H1 (cell line): ENCODE data around the gene SLC6A8. TPM values are rescaled to one million over a fixed set of nuclear protein-coding genes. Genes with fewer than 3 reads are reported as not detected.
A peak's percentile ranks its signal among the peaks of the same experiment; 100 is the strongest.

Experiments
- CTCF ChIA-PET: fragments of 300-600 bp; sonication (Branson Sonifier 250); formaldehyde crosslinking; loops from one replicate; lab custom pipeline; 2021; ENCODE audit not compliant: partially characterized antibody; lab: Charles Lee
- POLR2A ChIA-PET: fragments of 300-600 bp; sonication (Branson Sonifier 250); formaldehyde crosslinking; loops from one replicate; lab custom pipeline; 2021; ENCODE audit warnings: inconsistent platforms; ENCODE audit not compliant: partially characterized antibody; lab: Charles Lee
- DNase-seq, 2 experiments: peaks; one replicate each; pipeline versions ENCODE4 v3.0.0 to v3.0.0-alpha.2; 2010 to 2022; ENCODE audit warnings: low spot score in 2 of 2, low read depth in 1 of 2, mixed read lengths in 1 of 2
- FAIRE-seq: peaks from 2 replicates; lab custom pipeline; 2011; peaks lifted over from hg19 to GRCh38; lab: Jason Lieb, UNC
- H2AFZ ChIP-seq: 2 replicates; pipeline ENCODE4 v1.8.1; 2012; ENCODE audit warnings: low read length, inconsistent platforms
- H2AK5ac ChIP-seq: 2 replicates; pipeline ENCODE4 v1.6.1; 2013; ENCODE audit warnings: low read depth, low read length
- H2BK120ac ChIP-seq: replicated peaks from 2 replicates; pipeline ENCODE3; 2013; ENCODE audit warnings: low read depth, low read length, inconsistent platforms
- H2BK12ac ChIP-seq: 2 replicates; pipeline ENCODE4 v1.6.1; 2013; ENCODE audit warnings: low read depth, low read length
- H2BK15ac ChIP-seq: 2 replicates; pipeline ENCODE4 v1.6.1; 2013; ENCODE audit warnings: low read length
- H2BK20ac ChIP-seq: 2 replicates; pipeline ENCODE4 v1.6.1; 2013; ENCODE audit warnings: low read length
- H2BK5ac ChIP-seq: 2 replicates; pipeline ENCODE4 v1.6.1; 2013; ENCODE audit warnings: low read depth, low read length
- H3K14ac ChIP-seq: 2 replicates; pipeline ENCODE4 v1.6.1; 2013; ENCODE audit warnings: inconsistent platforms; ENCODE audit not compliant: insufficient read length
- H3K18ac ChIP-seq: 2 replicates; pipeline ENCODE4 v1.6.1; 2013; ENCODE audit warnings: low read length; ENCODE audit errors: extremely low read depth
- H3K23ac ChIP-seq: 2 replicates; pipeline ENCODE4 v1.6.1; 2013; ENCODE audit warnings: inconsistent platforms; ENCODE audit not compliant: insufficient read length
- H3K23me2 ChIP-seq: 2 replicates; pipeline ENCODE4 v1.6.1; 2013; ENCODE audit warnings: low read depth, low read length
- H3K27ac ChIP-seq: 2 replicates; pipeline ENCODE4 v1.6.1; 2011; ENCODE audit warnings: low read depth, low read length, inconsistent platforms
- H3K27me3 ChIP-seq, 4 experiments: replicated peaks in 1 of 4; 1 replicate in 1 of 4; 2 replicates in 3 of 4; pipeline versions ENCODE4 v1.6.1 to v1.8.1; 2011 to 2013; ENCODE audit warnings: low read length in 3 of 4, mild to moderate bottlenecking in 3 of 4, inconsistent platforms in 2 of 4, mixed read lengths in 2 of 4, moderate library complexity in 1 of 4; ENCODE audit not compliant: control insufficient read depth in 3 of 4, insufficient read depth in 3 of 4; ENCODE audit errors: extremely low read depth in 1 of 4
- H3K36me3 ChIP-seq, 4 experiments: 2 replicates each; pipeline versions ENCODE4 v1.6.1 to v1.8.1; 2011 to 2013; ENCODE audit warnings: mild to moderate bottlenecking in 4 of 4, low read length in 3 of 4, moderate library complexity in 2 of 4, control low read depth in 1 of 4, inconsistent platforms in 1 of 4; ENCODE audit not compliant: insufficient read depth in 4 of 4, control insufficient read depth in 2 of 4
- H3K4ac ChIP-seq: replicated peaks from 2 replicates; pipeline ENCODE3; 2013; ENCODE audit warnings: low read length, low read depth, mixed read lengths, inconsistent platforms; ENCODE audit not compliant: insufficient read length
- H3K4me1 ChIP-seq, 4 experiments: replicated peaks in 1 of 4; 1 replicate in 1 of 4; 2 replicates in 3 of 4; pipeline versions ENCODE4 v1.6.1 to v1.8.1; 2011 to 2013; ENCODE audit warnings: low read length in 3 of 4, inconsistent platforms in 2 of 4, mixed read lengths in 1 of 4; ENCODE audit not compliant: insufficient read depth in 4 of 4, control insufficient read depth in 3 of 4
- H3K4me2 ChIP-seq, 2 experiments: 2 replicates each; pipeline versions ENCODE4 v1.6.1 to v1.8.1; 2011 to 2013; ENCODE audit warnings: low read depth in 2 of 2, low read length in 2 of 2, control low read depth in 1 of 2, inconsistent platforms in 1 of 2, mild to moderate bottlenecking in 1 of 2; ENCODE audit not compliant: insufficient read depth in 1 of 2
- H3K4me3 ChIP-seq, 4 experiments: fragments of 200-600, 300-600 bp in 1 of 4; sonication (generic), shearing (Covaris generic), sonication (Bioruptor Twin) in 1 of 4; 2 replicates each; pipeline versions ENCODE4 v1.5.1 to v1.8.1; 2011 to 2016; ENCODE audit warnings: low read length in 4 of 4, low read depth in 3 of 4, control low read depth in 2 of 4, inconsistent platforms in 2 of 4, mild to moderate bottlenecking in 2 of 4, mixed read lengths in 1 of 4, moderate library complexity in 1 of 4; ENCODE audit not compliant: insufficient read depth in 2 of 4; ENCODE audit errors: extremely low read depth in 1 of 4
- H3K56ac ChIP-seq: replicated peaks from 2 replicates; pipeline ENCODE3; 2013; ENCODE audit warnings: low read depth, mild to moderate bottlenecking, mixed read lengths, low read length, inconsistent platforms; ENCODE audit not compliant: insufficient read length
- H3K79me1 ChIP-seq: 2 replicates; pipeline ENCODE4 v1.6.1; 2013; ENCODE audit warnings: low read depth, low read length, control low read depth
- H3K79me2 ChIP-seq, 2 experiments: 2 replicates each; pipeline versions ENCODE4 v1.6.1 to v1.8.1; 2012 to 2013; ENCODE audit warnings: low read length in 2 of 2, mild to moderate bottlenecking in 2 of 2, inconsistent platforms in 1 of 2; ENCODE audit not compliant: insufficient read depth in 2 of 2, control insufficient read depth in 1 of 2
- H3K9ac ChIP-seq, 4 experiments: replicated peaks in 1 of 4; 1 replicate in 1 of 4; 2 replicates in 3 of 4; pipeline versions ENCODE4 v1.6.1 to v1.8.1; 2011 to 2013; ENCODE audit warnings: low read depth in 3 of 4, low read length in 3 of 4, control low read depth in 2 of 4, mild to moderate bottlenecking in 2 of 4, moderate library complexity in 2 of 4, inconsistent platforms in 1 of 4; ENCODE audit errors: extremely low read depth in 1 of 4
- H3K9me3 ChIP-seq, 2 experiments: 2 replicates each; pipeline versions ENCODE4 v1.6.1 to v1.8.1; 2012 to 2013; ENCODE audit warnings: mild to moderate bottlenecking in 2 of 2, moderate library complexity in 2 of 2, control low read depth in 1 of 2, inconsistent platforms in 1 of 2, low read depth in 1 of 2, low read length in 1 of 2, mixed read lengths in 1 of 2; ENCODE audit not compliant: insufficient read depth in 2 of 2
- H4K20me1 ChIP-seq, 2 experiments: replicated peaks in 1 of 2; 2 replicates each; pipeline versions ENCODE3 to v1.8.1; 2011 to 2013; ENCODE audit warnings: inconsistent platforms in 2 of 2, low read length in 2 of 2, mild to moderate bottlenecking in 1 of 2; ENCODE audit not compliant: insufficient read depth in 2 of 2, control insufficient read depth in 1 of 2
- H4K5ac ChIP-seq: 2 replicates; pipeline ENCODE4 v1.6.1; 2013; ENCODE audit warnings: low read length, low read depth, mixed read lengths, inconsistent platforms; ENCODE audit not compliant: insufficient read length
- H4K8ac ChIP-seq: 2 replicates; pipeline ENCODE4 v1.8.0; 2013; ENCODE audit warnings: mild to moderate bottlenecking, moderate library complexity, low read length, inconsistent platforms; ENCODE audit not compliant: insufficient read depth; ENCODE audit errors: extremely low read depth
- H4K91ac ChIP-seq: replicated peaks from 2 replicates; pipeline ENCODE3; 2013; ENCODE audit warnings: low read length, mixed read lengths, inconsistent platforms; ENCODE audit not compliant: insufficient read length
- ASH2L ChIP-seq: fragments of 200-600, 300-600 bp; sonication (generic); IDR thresholded peaks from one replicate; pipeline ENCODE4 v1.7.1; 2017; ENCODE audit warnings: low read length
- RAD21 ChIP-seq, 2 experiments: IDR thresholded peaks in 1 of 2; conservative IDR thresholded peaks in 1 of 2; 2 replicates each; pipeline ENCODE4 v1.6.1; 2011; ENCODE audit warnings: low read depth in 2 of 2, low read length in 2 of 2, improper control_type of control experiment in 1 of 2, inconsistent platforms in 1 of 2, mild to moderate bottlenecking in 1 of 2, moderate library complexity in 1 of 2
- YY1 ChIP-seq: IDR thresholded peaks from 2 replicates; pipeline ENCODE4 v1.6.1; 2011; ENCODE audit warnings: low read depth, mild to moderate bottlenecking, low read length
- WGBS, 2 experiments: shearing (Covaris generic) in 1 of 2; methylation state at CpG; one replicate each; pipeline versions ENCODE4 v1.1.6 to v1.1.7; 2013 to 2015; ENCODE audit warnings: low lambda C conversion rate in 2 of 2, mixed read lengths in 2 of 2, inconsistent platforms in 1 of 2, low coverage in 1 of 2, missing lambda C conversion rate in 1 of 2; ENCODE audit not compliant: insufficient replicate concordance in 2 of 2, insufficient coverage in 1 of 2, insufficient read length in 1 of 2; ENCODE audit errors: extremely low coverage in 1 of 2, missing lambda C conversion rate in 1 of 2; 5-methylcytosine and 5-hydroxymethylcytosine counted together
- polyA plus RNA-seq, 7 experiments: library from polyadenylated mRNA; depleted of rRNA in 3 of 7; stranded (reverse) in 5 of 7; unstranded in 2 of 7; fragments of >200 nt in 5 of 7; fragments of 200-250 nt in 2 of 7; gene quantifications; 1 replicate in 5 of 7; 2 replicates in 1 of 7; 4 replicates in 1 of 7; pipeline versions ENCODE4 v1.2.1 to v1.2.3, GENCODE V29; 2011 to 2013; ENCODE audit warnings: missing spikeins in 2 of 7, mixed read lengths in 2 of 7
- total RNA-seq: library from RNA; stranded (reverse); fragmentation: NEBNext Ultra II Directional; extraction: Animal tissue kit (Norgen Biotek cat#: 25700); gene quantifications from 2 replicates; pipeline ENCODE4 v1.2.1, GENCODE V29; 2021
- TF ChIP-seq, protein P1 (sequence below), 3 experiments: IDR thresholded peaks; 1 replicate in 2 of 3; 2 replicates in 1 of 3; pipeline versions ENCODE4 v1.5.1 to v1.6.1; 2011; ENCODE audit warnings: low read length in 3 of 3, mild to moderate bottlenecking in 3 of 3, inconsistent platforms in 2 of 3, low read depth in 1 of 3, moderate library complexity in 1 of 3; ENCODE audit not compliant: insufficient read depth in 1 of 3; ENCODE audit errors: control extremely low read depth in 1 of 3

SLC6A8 gene
- total and polyA plus RNA-seq, 2 of the 8 experiments (the other 6 are each of a cell fraction or from before 2014, with no cell fraction given): 87.7 to 94.7 TPM

- H4K20me1 ChIP-seq: no peaks in the 10 kb centered on the region
- H3K14ac ChIP-seq: no peak overlapping the region
- no peak overlapping the region for H2BK15ac ChIP-seq
- ChIA-PET POLR2A (no interaction called here), CTCF (interaction anchor here (0.6 to 28.7 kb wide), 15 partner anchors 17 to 194 kb away, joined by 3 to 408 read pairs (median 4); partner anchors contain the start of gene DUSP9)
- no peak overlapping the region for H4K8ac ChIP-seq
- H2BK120ac ChIP-seq: no peak overlapping the region
- H3K36me3 ChIP-seq: no peaks in the 10 kb centered on the region
- H3K79me2 ChIP-seq: no peaks in the 10 kb centered on the region
- H3K23ac ChIP-seq: no peak overlapping the region
- H3K4me1 ChIP-seq: no peaks in the 10 kb centered on the region
- FAIRE-seq: no peak
- H2AK5ac ChIP-seq: no peak overlapping the region
- no peak overlapping the region for H3K18ac ChIP-seq
- H2BK5ac ChIP-seq: no peak overlapping the region
- H2BK20ac ChIP-seq: no peak overlapping the region
- H2BK12ac ChIP-seq: no peak overlapping the region
- H4K91ac ChIP-seq: no peak overlapping the region
- no peak overlapping the region for H3K9ac ChIP-seq
- no peaks in the 10 kb centered on the region for H3K9me3 ChIP-seq
- TF ChIP-seq ASH2L (no peak), RAD21 (IDR thresholded peaks at IDR 0.05 in 1 of 2, conservative IDR thresholded peaks at IDR 0.05 in 1 of 2; ENCODE audit: low read depth in 2 of 2, low read length in 2 of 2) (peak in 1 of 2 experiments; percentile 43; a peak in 3 of 4 replicates), YY1 (0 out of 2 replicates have a peak, but pooled peaks have one; percentile 4)
- TF ChIP-seq, protein P1, sequence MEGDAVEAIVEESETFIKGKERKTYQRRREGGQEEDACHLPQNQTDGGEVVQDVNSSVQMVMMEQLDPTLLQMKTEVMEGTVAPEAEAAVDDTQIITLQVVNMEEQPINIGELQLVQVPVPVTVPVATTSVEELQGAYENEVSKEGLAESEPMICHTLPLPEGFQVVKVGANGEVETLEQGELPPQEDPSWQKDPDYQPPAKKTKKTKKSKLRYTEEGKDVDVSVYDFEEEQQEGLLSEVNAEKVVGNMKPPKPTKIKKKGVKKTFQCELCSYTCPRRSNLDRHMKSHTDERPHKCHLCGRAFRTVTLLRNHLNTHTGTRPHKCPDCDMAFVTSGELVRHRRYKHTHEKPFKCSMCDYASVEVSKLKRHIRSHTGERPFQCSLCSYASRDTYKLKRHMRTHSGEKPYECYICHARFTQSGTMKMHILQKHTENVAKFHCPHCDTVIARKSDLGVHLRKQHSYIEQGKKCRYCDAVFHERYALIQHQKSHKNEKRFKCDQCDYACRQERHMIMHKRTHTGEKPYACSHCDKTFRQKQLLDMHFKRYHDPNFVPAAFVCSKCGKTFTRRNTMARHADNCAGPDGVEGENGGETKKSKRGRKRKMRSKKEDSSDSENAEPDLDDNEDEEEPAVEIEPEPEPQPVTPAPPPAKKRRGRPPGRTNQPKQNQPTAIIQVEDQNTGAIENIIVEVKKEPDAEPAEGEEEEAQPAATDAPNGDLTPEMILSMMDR (IDR thresholded peaks at IDR 0.05; ENCODE audit: control extremely low read depth in 1 of 3, insufficient read depth in 1 of 3, low read depth in 1 of 3, low read length in 3 of 3): peak in 2 of 3 experiments; percentile 54 to 73; a peak in 3 of 4 replicates
- TF ChIP-seq, all 59 proteins: peak for 3
- H3K23me2 ChIP-seq: no peaks in the 10 kb centered on the region
- peak in 1 of 2 experiments; percentile 76 for DNase-seq
- H3K27ac ChIP-seq: no peak overlapping the region
- peak overlapping the region in 1 of 4 experiments; percentile 40; a peak in 3 of 8 replicates for H3K4me3 ChIP-seq
- H3K27me3 ChIP-seq: no peaks in the 10 kb centered on the region
- 3% methylated on average over 22 of the region's 31 CpGs; no CpG with 5 or more reads in 1 of the 2 experiments for WGBS, 2 experiments
- H3K4ac ChIP-seq: no peak overlapping the region
- peak overlapping the region; percentile 3 to 46; a peak in 2 of 4 replicates for H3K4me2 ChIP-seq
- H4K5ac ChIP-seq: no peak overlapping the region
- H3K79me1 ChIP-seq: no peaks in the 10 kb centered on the region
- no peak overlapping the region for H3K56ac ChIP-seq
- H2AFZ ChIP-seq: no peak overlapping the region
Measured at GRCh38 chrX:153662266-153662665, 25.5 kb upstream of the SLC6A8 start.
